ENCODE results near the gene AMN. TPM values are rescaled to one million over a fixed set of nuclear protein-coding genes. Genes with fewer than 3 reads are reported as not detected.

AMN gene
- total RNA-seq, 2 experiments from 2014 or later = 0.35 to 5.6 TPM

GRCh38 chr14:102943979-102944378, 21.5 kb downstream of the AMN start:
- H2AFZ ChIP-seq (ENCODE audit: low read length) = no peak overlapping the region
- H3K4me3 ChIP-seq (ENCODE audit: low read depth, low read length, poor library complexity, severe bottlenecking) = no peak overlapping the region
- ChIA-PET CTCF (ENCODE audit: unreplicated experiment) (no interaction called here), POLR2A (interaction anchor here (1.7 kb wide), 1 partner anchor 9 kb away, joined by 7 read pairs; no protein-coding TSS in a partner anchor)
- no peak overlapping the region for H3K4me2 ChIP-seq (ENCODE audit: low read length)
- peaks cover 31% of the 10 kb centered on the region for H3K4me1 ChIP-seq (ENCODE audit: insufficient read depth, low read length, poor library complexity, severe bottlenecking)
- H4K20me1 ChIP-seq (ENCODE audit: insufficient read depth, low read length) = no peaks in the 10 kb centered on the region
- H3K36me3 ChIP-seq (ENCODE audit: insufficient read depth, low read length) = no peaks in the 10 kb centered on the region
- no peaks in the 10 kb centered on the region for H3K79me2 ChIP-seq (ENCODE audit: insufficient read depth, low read depth, low read length)
- BruUV-seq (replicated peaks) = no TSS peak
- no peaks in the 10 kb centered on the region for H3K9me2 ChIP-seq (ENCODE audit: insufficient read depth, low read length)
- no peak for TF ChIP-seq EZH2phosphoT487 (IDR thresholded peaks at IDR 0.05; ENCODE audit: borderline replicate concordance, low read depth, low read length)
- no peak for TF ChIP-seq CTCF (conservative IDR thresholded peaks at IDR 0.05; ENCODE audit: low read length)
- intact Hi-C loops (cut with micrococcal nuclease; ENCODE audit: unreplicated experiment) = no loop called here
- no peaks in the 10 kb centered on the region for H3K9me3 ChIP-seq (ENCODE audit: low read length)
- no peak for DNase-seq (ENCODE audit: low spot score)
- no peak overlapping the region for H3K27ac ChIP-seq (ENCODE audit: low read depth, low read length, poor library complexity, severe bottlenecking)

- no peak overlapping the region for H3K27ac ChIP-seq (ENCODE audit: low read depth, low read length, poor library complexity, severe bottlenecking)
- BruUV-seq (replicated peaks) = no TSS peak
- ChIA-PET CTCF (ENCODE audit: unreplicated experiment) (no interaction called here), POLR2A (interaction anchor here (1.7 kb wide), 1 partner anchor 10 kb away, joined by 7 read pairs; no protein-coding TSS in a partner anchor)
- H3K36me3 ChIP-seq (ENCODE audit: insufficient read depth, low read length) = no peaks in the 10 kb centered on the region
- H2AFZ ChIP-seq (ENCODE audit: low read length) = no peak overlapping the region
- no peak overlapping the region for H3K4me2 ChIP-seq (ENCODE audit: low read length)
- H3K9me3 ChIP-seq (ENCODE audit: low read length) = no peaks in the 10 kb centered on the region
- intact Hi-C loops (cut with micrococcal nuclease; ENCODE audit: unreplicated experiment) = no loop called here
- no peak for DNase-seq (ENCODE audit: low spot score)
- TF ChIP-seq CTCF (conservative IDR thresholded peaks at IDR 0.05; ENCODE audit: low read length) (no peak), EZH2phosphoT487 (IDR thresholded peaks at IDR 0.05; ENCODE audit: borderline replicate concordance, low read depth, low read length) (no peak)
- peaks cover 38% of the 10 kb centered on the region for H3K4me1 ChIP-seq (ENCODE audit: insufficient read depth, low read length, poor library complexity, severe bottlenecking)
- H3K9me2 ChIP-seq (ENCODE audit: insufficient read depth, low read length) = no peaks in the 10 kb centered on the region
- no peaks in the 10 kb centered on the region for H3K79me2 ChIP-seq (ENCODE audit: insufficient read depth, low read depth, low read length)
- no peaks in the 10 kb centered on the region for H4K20me1 ChIP-seq (ENCODE audit: insufficient read depth, low read length)
- no peak overlapping the region for H3K4me3 ChIP-seq (ENCODE audit: low read depth, low read length, poor library complexity, severe bottlenecking)
Observed at GRCh38 chr14:102944448-102945330, 22.2 kb downstream of the AMN start.
